GM10266 (cell line): Measurements from ENCODE around the gene TWIST2.

Experiments used
- DNase-seq: peaks from one replicate; pipeline ENCODE4 v3.0.0; 2012; ENCODE audit errors: extremely low spot score
- TF ChIP-seq, protein P1 (sequence below): IDR thresholded peaks from 2 replicates; pipeline ENCODE4 v1.5.1; 2012; ENCODE audit warnings: mild to moderate bottlenecking, low read depth; ENCODE audit not compliant: control insufficient read depth, insufficient read depth; ENCODE audit errors: missing control alignments

TWIST2 gene

DNA sequence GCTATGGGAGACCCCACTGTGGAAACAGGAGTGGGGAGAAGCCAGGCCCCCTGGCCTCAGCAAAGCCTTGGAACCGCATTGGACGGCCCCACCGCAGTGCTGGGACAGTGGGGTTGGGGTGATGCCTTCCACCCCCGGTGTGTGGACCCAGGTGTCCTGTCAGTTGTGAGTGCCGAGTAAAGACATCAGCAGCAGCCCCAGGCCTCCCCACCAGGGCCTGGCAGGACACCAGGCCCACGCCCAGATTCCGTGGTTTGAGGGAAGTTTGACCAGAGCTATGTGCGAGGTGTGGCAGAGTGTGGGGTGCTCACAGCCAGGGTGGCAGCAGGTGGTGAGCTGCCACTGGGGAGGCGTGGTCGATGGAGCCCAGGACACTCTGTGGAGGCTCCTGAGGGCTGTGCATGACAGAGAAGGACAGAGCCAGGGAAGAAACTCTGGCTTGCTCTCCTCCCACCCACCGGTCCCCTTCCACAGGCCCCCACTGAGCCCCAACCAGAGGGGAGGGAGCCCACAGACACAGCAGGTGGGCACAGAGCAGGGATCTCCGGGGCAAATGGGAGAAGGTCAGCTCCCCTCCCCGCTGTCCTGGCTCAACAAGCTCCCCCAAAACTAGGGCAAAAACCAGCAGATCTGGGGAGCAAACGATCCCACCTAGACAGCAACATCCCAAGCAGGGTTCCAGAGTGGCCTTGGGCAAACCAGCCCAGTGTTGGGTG is 69.1 kb downstream of the TWIST2 start:
- TF ChIP-seq, protein P1, sequence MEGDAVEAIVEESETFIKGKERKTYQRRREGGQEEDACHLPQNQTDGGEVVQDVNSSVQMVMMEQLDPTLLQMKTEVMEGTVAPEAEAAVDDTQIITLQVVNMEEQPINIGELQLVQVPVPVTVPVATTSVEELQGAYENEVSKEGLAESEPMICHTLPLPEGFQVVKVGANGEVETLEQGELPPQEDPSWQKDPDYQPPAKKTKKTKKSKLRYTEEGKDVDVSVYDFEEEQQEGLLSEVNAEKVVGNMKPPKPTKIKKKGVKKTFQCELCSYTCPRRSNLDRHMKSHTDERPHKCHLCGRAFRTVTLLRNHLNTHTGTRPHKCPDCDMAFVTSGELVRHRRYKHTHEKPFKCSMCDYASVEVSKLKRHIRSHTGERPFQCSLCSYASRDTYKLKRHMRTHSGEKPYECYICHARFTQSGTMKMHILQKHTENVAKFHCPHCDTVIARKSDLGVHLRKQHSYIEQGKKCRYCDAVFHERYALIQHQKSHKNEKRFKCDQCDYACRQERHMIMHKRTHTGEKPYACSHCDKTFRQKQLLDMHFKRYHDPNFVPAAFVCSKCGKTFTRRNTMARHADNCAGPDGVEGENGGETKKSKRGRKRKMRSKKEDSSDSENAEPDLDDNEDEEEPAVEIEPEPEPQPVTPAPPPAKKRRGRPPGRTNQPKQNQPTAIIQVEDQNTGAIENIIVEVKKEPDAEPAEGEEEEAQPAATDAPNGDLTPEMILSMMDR: no peak

DNA sequence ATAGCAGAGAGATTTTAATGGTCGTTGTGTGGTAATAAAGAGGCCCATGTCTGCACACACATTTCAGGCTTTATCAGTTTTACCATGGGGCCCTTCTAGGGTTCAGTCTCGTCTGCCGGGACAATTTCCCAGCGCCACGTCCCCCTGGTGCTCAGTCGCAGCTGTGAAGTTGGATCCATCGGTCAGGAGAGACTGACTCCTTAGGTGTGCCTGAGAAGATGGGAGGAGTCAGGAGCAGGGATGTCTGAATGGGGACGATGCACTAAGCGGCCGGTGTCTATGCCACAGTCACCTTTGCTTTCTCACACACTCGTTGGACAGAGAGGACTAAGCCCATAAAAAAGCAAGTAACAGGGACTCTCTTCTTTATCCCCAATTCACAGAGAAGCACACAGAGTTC is 71.4 kb downstream of the TWIST2 start:
- no peak for DNase-seq
- TF ChIP-seq, protein P1: no peak

More for the DNA sequence above, 69.1 kb downstream of the TWIST2 start:
- no peak for DNase-seq

DNA sequence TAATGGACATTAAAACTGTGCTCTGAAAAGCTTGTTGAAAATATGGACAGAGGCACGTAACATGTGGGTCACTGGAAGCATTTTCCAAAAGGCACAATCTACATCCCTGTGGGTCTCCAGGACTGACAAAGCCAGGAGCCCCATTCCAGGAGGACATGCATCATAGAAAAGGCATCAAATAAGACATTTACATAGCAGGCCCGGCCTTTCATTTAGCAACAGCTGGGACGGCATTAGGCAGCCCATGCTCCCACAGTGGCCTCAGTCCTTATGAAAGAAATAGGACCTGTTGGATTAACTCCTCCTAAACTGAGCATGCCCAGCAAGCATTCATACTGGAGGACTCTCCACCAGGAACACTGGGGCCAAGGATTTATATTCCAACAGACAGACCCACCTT is 72.2 kb downstream of the TWIST2 start:
- TF ChIP-seq, protein P1: no peak
- no peak for DNase-seq

DNA sequence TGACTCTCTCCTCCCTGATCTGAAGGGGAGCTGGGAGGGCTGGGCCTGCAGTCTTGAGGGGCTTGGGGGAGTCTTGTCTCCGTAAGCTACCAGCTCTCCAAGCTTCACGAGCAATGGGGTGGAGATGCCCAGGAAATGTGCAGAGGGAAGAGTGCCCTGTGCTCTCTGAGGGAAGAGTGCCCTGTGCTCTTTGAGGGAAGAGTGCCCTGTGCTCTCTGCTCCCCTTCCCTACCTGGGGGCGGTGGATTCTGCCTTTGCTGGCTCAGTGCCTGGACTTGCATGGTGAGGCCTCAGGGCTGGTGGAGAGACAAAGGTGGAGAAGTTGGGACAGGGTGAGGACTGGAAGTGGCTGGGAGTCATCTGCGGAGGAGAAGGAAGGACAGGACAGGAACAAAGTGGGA is 72.7 kb downstream of the TWIST2 start:
- TF ChIP-seq, protein P1: no peak

DNA sequence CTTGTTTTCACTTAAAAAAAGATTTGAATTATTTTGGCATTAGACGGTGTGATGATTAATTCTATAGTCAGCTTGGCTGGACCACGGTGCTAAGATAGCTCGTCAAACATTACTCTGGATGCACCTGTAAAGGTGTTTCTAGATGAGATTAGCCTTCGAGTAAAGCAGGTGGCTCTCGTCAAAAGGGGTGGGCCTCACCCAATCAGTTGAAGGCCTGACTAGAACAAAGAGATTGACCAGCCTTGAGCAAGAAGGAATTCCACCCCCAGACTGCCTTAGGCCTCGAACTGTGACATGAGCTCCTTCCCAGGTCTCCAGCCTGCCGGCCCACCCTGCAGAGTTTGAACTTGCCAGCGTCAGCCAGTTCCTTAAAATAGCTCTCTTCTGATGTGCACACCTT is 73.4 kb downstream of the TWIST2 start:
- no peak for DNase-seq
- TF ChIP-seq, protein P1: no peak

More for the DNA sequence above, 72.7 kb downstream of the TWIST2 start:
- DNase-seq: no peak

DNA sequence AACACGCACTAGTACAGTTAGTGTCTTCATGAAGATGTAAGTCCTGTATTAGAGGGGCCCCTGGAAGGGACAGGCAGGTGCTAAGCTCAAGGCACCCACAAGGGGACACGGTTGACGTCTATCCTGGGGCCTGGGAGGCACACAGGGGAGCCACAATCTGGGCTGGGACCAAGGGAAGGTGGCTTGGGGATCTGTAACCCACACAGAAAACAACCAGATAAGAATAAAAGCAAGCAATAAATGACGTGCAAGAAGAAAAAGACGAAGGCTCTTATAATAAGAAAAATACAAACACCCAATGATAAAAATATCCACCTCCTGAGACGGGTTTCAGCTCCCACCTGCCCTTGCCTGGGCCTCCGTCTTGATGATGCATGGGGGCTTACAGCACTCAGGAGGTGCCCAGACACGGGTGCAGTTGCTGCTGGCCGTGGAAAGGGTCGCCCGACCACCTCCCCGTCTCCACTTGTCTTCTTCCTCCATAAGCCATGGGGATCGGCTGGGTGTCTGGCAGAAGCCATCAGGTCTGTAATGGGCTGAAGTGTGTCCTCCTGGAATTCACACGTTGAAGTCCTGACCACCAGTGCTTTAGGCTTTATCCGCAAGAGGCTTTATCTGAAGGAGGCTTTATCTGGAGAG is 73.9 kb downstream of the TWIST2 start:
- DNase-seq: no peak
- TF ChIP-seq, protein P1: no peak

DNA sequence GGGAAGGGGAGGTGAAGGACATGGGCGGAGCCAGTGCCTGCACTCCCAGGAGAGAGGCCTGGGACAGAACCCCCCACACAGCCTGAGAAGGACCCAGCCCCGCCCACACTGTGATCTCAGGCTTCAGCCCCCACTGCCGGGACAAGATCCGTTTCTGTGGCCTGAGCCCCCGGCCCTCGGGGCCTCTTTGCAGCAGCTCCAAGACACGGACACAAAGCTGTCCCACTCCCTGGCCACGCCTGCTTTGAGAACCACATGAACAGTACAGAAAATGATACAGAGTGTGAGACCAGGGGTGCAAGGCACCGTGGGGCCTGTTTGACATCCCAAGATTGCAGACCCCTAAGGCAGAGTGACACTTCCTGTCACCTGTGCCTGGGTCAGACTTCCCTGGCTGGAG is 74.5 kb downstream of the TWIST2 start:
- DNase-seq: no peak
- TF ChIP-seq, protein P1: no peak
